Brain microvascular endothelial cell (primary cell): ENCODE results near the gene KRTAP4-2.

Source experiments
- DNase-seq: peaks from one replicate; pipeline ENCODE4 v3.0.0-alpha.2; 2020
- H3K27ac ChIP-seq: fragments of 250-450 bp; sonication (Bioruptor Pico); 2 replicates; pipeline ENCODE4 v1.5.1; 2020; ENCODE audit warnings: mild to moderate bottlenecking, moderate library complexity
- H3K27me3 ChIP-seq: fragments of 250-450 bp; sonication (Bioruptor Pico); replicated peaks from 2 replicates; pipeline ENCODE4 v1.5.1; 2020; ENCODE audit warnings: mild to moderate bottlenecking
- H3K36me3 ChIP-seq: fragments of 250-450 bp; sonication (Bioruptor Pico); replicated peaks from 2 replicates; pipeline ENCODE4 v1.5.1; 2020; ENCODE audit warnings: mild to moderate bottlenecking
- H3K4me3 ChIP-seq: 2 replicates; pipeline ENCODE4 v1.5.1; 2011; ENCODE audit warnings: low read depth, mild to moderate bottlenecking, control low read depth, low read length, moderate library complexity
- in situ Hi-C: cut with HindIII; loops from 2 replicates; pipeline ENCODE4 v1.10.0; 2017; ENCODE audit warnings: low sequenced_read_pairs, low pct_ligation_motif_present
- TF ChIP-seq, protein P1 (sequence below): IDR thresholded peaks from 2 replicates; pipeline ENCODE4 v1.5.1; 2011; ENCODE audit warnings: low read depth, mild to moderate bottlenecking, moderate library complexity, low read length, control low read depth, inconsistent platforms; ENCODE audit errors: missing control alignments

Gene KRTAP4-2

DNA sequence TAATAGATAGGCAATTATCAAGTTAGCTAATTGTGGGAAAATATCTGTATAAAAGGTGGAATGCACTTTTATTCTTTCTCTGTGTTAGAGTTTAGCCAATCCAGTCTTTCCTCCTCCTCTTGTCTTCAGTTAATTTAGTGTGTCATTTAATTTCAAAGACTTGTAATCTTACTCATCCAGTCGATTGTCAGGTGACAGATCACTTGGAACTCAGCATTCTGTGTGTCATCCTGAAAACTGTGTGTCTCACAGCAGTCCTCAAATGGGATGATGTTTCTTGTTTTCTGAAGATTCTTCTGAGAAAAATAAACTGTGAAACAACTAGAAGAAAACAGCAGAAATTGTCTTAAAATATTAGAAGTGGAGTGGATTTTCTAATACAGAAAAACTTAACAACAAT lies 7.0 kb upstream of the KRTAP4-2 start:
- Histone ChIP-seq H3K27ac (no peak overlapping the region), H3K4me3 (no peak overlapping the region), H3K27me3 (no peaks in the 10 kb centered on the region), H3K36me3 (no peaks in the 10 kb centered on the region)
- no peak for DNase-seq
- in situ Hi-C loops: no loop called here
- TF ChIP-seq, protein P1, sequence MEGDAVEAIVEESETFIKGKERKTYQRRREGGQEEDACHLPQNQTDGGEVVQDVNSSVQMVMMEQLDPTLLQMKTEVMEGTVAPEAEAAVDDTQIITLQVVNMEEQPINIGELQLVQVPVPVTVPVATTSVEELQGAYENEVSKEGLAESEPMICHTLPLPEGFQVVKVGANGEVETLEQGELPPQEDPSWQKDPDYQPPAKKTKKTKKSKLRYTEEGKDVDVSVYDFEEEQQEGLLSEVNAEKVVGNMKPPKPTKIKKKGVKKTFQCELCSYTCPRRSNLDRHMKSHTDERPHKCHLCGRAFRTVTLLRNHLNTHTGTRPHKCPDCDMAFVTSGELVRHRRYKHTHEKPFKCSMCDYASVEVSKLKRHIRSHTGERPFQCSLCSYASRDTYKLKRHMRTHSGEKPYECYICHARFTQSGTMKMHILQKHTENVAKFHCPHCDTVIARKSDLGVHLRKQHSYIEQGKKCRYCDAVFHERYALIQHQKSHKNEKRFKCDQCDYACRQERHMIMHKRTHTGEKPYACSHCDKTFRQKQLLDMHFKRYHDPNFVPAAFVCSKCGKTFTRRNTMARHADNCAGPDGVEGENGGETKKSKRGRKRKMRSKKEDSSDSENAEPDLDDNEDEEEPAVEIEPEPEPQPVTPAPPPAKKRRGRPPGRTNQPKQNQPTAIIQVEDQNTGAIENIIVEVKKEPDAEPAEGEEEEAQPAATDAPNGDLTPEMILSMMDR: no peak

DNA sequence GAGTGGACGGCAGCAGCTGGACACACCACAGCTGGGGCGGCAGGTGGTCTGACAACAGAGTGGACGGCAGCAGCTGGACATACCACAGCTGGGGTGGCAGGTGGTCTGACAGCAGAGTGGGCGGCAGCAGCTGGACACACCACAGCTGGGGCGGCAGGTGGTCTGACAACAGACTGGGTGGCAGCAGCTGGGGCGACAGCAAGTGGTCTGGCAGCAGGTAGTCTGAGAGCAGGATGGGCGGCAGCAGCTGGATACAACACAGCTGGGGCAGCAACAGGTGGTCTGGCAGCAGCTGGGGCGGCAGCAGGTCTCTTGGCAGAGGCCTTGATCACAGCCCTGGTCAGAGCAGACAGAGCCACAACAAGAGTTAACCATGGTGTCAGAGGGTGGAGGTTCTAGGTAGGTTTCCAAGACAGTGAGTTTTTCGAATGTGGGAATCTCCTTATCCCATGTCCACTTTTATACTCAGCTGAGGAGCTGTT lies 6.5 kb upstream of the KRTAP4-2 start, which contains the start of gene KRTAP4-1:
Gene KRTAP4-1 (minus strand): TSS at position 432 of the 482 bp plus-strand sequence. CDS start 57 bp downstream, at position 375.
- H3K4me3 ChIP-seq: no peak within 1 kb of the TSS
- DNase-seq: no peak
- no peaks in the 10 kb centered on the region for H3K36me3 ChIP-seq
- no peaks in the 10 kb centered on the region for H3K27me3 ChIP-seq
- in situ Hi-C loops: no loop called here
- TF ChIP-seq, protein P1: no peak
- H3K27ac ChIP-seq: no peak within 1 kb of the TSS

DNA sequence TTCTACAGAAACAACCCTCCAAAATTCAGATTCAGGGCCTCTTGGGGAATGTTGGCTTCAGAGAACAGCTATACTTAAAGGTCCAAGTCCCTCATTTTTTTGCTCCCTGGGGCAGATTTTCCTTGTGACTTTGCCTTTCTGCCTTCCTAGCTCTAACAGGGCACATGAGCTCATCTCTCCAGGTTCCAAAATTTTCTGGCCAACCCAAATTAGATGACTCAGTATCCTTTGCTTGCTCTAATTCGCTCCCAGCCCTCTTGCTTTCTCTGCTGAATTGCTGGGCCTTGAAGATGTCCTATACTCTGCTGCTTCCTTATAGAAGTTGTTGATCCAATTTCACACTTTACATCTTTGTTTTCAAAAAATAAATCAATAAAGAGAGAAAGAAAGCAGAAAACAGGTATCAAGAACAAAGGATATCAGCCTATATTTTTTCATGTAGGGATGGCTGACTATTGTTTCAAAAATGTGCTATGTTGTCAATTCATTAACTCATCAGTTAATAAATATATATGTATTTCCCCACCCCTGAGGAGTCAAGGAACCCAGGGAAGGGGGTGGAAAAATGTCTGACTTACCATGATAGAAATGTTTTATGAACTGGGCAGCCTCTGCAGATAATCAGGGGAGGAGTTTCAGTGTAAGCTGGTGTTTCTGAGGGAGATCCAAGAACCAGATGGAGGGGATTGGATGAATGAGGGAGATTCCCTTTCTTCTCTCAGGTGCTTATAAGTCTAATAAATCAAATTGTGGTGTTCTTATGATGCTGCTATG lies 1.0 kb upstream of the KRTAP4-2 start:
- no peak for DNase-seq

DNA sequence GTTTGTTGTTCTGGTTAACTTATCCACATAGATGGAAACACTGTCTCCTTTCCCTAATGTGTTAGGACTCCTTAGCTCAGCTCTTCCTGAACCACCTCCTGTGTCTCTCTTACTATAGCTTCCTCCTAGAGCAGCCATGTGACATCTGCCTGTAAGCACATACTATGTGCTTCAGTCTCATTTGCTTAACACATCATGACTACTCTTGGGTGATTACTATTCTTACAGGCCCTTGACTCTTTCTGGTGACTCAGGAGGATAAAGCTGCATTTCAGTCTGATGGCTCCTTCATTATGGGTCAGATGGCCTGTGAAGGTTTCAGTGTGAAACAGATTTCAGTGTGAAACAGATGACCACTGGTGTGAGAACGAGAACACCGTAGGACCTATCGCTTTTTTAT lies 320 bp upstream of the KRTAP4-2 start:
- Histone ChIP-seq H3K36me3 (no peaks in the 10 kb centered on the region), H3K27ac (no peak overlapping the region), H3K27me3 (no peaks in the 10 kb centered on the region), H3K4me3 (no peak overlapping the region)
- TF ChIP-seq, protein P1: no peak
- in situ Hi-C loops: no loop called here
- DNase-seq: peak; percentile 9

More for the DNA sequence above, 1.0 kb upstream of the KRTAP4-2 start:
- no peak overlapping the region for H3K27ac ChIP-seq
- H3K36me3 ChIP-seq: no peaks in the 10 kb centered on the region
- H3K4me3 ChIP-seq: no peak overlapping the region
- in situ Hi-C loops: no loop called here
- TF ChIP-seq, protein P1: no peak
- no peaks in the 10 kb centered on the region for H3K27me3 ChIP-seq

DNA sequence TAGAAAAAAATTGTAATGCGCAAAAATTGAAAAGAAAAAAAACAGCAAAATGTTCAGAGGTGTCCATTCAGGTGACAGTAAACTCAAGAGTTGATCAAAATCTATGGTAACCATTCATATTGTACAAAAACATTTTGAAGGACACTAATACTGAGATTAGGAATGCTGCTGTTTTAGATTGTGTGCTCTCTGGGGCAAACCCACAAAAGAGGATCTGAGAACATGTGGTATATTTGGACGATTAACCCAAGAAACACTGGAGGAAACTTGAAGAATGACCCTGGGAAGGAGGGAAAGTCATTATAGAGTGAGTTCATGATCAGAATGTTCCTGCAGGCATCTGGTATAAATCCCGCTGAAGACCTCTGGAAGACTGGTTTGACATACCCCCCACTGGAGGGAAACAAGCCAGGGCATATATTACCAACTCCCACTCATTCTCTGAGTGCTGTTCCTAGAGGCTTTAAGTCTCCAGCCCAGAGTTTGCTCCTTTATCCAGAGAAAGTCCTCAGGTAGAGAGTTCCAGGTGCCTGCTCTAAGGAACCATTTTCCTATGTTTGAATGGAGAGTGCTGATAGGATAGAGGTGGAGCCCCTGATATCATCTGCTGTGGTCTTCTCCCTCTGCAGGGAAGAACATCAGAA lies 1.2 kb downstream of the KRTAP4-2 start:
- TF ChIP-seq, protein P1: no peak
- Histone ChIP-seq H3K4me3 (no peak overlapping the region), H3K36me3 (no peaks in the 10 kb centered on the region), H3K27me3 (no peaks in the 10 kb centered on the region), H3K27ac (no peak overlapping the region)
- in situ Hi-C loops: no loop called here
- no peak for DNase-seq
